GM08714 (cell line): Measurements from ENCODE around the gene ZSWIM7.
"Not testable (repeated sequence)": the region's sequence is repeated elsewhere in the genome, so short reads cannot be mapped to it uniquely, and the experiment has no call there.

ENCODE experiments used
- H3K4me3 ChIP-seq: fragments of 200-500 bp; sonication (Bioruptor generic); 2 replicates; pipeline ENCODE4 v1.5.1; 2014; ENCODE audit warnings: mild to moderate bottlenecking, low read length, inconsistent platforms
- ZNF274 ChIP-seq: IDR thresholded peaks from 2 replicates; pipeline ENCODE4 v1.6.1; 2012; ENCODE audit warnings: mild to moderate bottlenecking, low read depth, low read length

ZSWIM7 gene

DNA sequence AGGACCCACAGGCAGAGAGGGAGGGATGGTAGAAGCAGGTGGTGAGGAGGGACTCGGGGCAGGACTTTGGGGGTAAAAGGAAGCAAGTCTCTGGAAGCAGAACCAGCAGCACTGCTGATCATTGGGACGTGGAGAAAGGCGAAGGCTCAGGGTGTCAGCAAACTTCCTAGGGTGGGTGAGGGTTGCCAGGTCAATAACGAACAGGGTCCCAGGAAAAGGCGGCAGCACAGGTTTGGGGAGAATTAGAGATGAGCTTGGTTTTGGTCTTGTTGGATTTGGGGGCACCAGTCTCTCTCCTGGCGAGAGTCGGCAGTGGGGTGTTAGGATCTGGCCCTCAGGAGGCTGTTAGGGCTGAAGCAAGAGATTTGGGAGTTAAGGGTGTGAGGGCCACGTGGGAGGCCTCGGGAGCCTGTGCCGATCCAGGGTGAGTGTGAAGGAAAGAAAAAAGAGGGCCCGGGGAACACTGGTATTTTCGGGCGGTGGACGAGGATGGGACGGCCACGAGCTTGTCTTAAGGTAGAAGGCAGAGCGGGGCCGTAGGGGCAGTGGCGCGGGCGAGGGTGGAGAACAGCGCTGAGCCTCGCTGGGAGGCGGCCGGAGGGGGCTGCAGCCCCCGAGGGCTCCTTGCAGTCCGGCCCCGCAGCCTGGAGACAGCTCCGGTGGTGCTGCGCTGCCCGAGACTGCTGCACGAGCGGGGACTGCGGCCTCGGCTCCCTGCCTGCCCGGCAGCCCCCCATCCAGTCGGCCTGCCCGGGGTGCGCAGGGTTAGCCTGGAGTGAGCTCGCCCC lies 55.3 kb downstream of the ZSWIM7 start:
- TF ChIP-seq ZNF274, result no peak
- peak overlapping the region; percentile 50; the same call in 1 of the 2 replicates for H3K4me3 ChIP-seq

DNA sequence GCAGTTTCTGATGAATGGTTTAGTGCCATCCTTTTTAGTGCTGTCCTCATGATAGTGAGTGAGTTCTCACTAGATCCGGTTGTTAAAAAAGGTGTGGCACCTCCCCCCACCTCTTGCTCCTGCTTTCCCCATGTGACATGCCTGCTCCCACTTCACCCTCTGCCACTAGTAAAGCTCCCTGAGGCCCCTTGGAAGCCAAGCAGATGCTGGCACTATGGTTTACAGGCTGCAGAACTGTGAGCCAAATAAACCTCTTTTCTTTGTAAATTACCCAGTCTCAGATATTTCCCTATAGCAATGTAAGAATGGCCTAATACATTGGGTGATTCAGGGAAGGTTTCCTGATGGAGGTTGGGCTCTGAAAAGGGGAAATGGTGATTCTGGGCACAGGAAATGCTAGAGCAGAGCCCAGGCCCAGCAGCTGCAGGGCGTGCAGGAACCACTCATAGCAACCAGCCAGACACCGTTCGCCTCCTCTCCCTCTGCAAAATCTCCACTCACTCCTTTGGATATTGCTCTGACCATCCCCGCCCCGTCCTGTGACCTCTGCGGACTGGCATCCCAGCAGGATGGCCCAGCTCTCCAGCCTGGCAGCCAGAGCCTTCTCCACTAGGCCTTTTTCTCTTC lies 57.2 kb downstream of the ZSWIM7 start:
- no peak overlapping the region for H3K4me3 ChIP-seq
- no peak for TF ChIP-seq ZNF274

DNA sequence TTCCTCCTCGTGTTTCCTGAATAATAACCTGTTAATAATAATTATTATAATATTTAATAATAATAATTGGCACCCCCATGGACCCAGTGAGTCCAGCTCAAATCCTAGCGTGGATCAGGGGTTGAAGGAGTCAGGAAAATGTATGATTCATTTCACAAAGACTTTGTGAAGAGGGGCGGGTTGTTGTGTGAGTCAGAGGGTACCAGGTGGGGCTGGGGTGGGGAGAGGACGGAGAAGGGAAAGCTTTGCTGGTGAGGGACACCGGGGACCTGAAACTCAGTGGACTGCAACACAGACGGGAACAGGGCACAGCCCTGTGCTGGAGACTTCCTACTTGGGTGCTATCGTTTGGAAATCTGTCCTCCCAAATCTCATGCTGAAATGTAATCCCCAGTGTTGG lies 57.7 kb downstream of the ZSWIM7 start:
- TF ChIP-seq ZNF274, result no peak
- H3K4me3 ChIP-seq, result no peak overlapping the region

DNA sequence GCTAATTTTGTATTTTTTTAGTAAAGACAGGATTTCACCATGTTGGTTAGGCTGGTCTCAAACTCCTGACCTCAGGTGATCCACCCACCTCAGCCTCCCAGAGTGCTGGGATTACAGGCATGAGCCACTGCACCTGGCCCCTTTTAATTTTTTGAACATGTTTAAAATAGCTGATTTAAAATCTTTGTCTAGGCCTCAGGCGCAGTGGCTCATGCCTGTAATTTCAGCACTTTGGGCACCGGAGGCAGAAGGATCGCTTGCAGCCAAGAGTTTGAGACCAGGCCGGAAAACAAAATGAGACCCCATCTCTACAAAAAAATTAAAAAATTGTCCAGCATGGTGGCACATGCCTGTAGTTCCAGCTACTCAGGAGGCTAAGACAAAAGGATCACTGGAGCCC lies 63.0 kb downstream of the ZSWIM7 start:
- H3K4me3 ChIP-seq, result not testable (repeated sequence)

DNA sequence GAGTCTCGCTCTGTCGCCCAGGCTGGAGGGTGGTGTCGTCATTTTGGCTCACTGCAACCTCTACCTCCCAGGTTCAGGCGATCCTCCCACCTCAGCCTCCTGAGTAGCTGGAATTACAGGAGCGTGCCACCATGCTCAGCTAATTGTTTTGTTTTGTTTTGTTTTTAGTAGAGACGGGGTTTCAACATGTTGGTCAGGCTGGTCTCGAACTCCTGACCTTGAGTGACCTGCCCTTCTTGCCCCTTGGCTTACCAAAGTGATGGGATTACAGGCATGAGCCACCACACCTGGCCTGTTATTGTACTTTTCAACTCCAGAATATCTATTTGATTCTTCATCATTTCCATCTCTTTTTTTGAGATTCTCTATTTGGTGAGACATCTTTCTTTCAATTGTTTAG lies 63.6 kb downstream of the ZSWIM7 start:
- H3K4me3 ChIP-seq, result no peak overlapping the region
- no peak for TF ChIP-seq ZNF274

DNA sequence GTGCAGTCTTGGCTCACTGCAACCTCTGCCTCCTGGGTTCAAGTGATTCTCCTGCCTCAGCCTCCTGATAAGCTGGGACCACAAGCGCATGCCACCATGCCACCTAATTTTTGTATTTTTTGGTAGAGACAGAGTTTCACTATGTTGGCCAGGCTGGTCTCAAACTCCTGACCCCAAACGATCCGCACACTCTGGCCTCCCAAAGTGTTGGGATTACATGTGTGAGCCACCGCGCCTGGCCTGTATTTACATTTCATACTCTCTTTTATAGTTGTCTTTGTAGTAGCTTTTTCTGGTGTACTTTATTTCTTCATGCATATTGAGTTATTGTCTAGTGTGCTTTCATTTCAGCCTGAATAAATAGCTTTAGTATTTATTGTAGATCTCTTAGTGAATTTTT lies 64.6 kb downstream of the ZSWIM7 start:
- no peak overlapping the region for H3K4me3 ChIP-seq
- no peak for TF ChIP-seq ZNF274

DNA sequence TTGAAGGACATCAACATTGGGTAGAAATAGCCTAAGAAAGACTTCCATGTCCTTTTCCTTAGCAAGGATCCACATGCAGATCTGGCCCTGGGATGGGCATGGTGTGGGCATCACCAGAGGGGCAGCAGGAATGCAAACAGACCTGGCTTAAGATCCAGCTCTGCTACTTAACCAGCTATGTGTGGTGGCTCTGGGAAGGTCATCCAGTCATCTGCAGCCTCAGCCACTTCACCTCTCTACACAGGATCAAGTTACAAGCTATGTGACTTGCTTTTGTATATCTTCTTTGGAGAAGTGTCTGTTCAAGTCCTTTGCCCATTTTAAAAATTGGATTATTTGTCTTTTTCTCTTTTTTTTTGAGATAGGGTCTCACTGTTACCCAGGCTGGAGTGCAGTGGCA lies 68.1 kb downstream of the ZSWIM7 start:
- TF ChIP-seq ZNF274, result no peak
- H3K4me3 ChIP-seq, result no peak overlapping the region

DNA sequence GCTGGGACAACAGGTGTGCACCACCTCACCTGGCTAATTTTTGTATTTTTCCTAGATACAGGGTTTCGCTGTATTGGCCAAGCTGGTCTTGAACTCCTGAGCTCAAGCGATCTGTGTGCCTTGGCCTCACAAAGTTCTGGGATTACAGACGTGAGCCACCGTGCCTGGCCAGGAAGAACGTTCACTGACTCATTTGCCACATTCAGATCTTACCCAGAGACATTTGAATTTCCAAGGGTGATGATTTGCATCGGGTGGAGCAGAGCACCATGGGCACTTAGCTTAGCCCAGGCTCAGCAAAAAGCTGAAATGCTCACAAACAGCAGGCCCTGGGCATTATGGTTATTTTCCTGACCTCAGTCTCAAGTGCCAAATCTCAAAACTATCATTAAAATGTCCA lies 69.1 kb downstream of the ZSWIM7 start:
- H3K4me3 ChIP-seq, result no peak overlapping the region
- TF ChIP-seq ZNF274, result no peak

DNA sequence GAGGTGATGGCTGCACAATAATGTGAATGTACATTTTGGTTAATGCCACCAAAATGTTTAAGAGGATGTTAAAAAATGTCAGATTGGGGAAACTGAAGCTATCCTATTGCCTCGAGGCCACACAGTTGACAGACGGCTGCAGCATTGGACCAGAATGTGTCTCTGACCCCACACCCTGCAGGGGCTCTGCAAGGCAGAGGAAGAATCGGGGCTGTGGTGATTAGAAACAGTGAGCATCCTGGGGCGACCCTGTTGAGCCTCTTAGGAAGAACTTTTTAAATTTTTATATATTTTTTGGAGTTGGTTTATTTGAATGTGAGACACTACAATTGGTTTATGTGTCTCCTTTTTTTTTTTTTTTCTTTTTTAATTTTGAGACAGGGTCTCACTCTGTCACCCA lies 69.6 kb downstream of the ZSWIM7 start:
- no peak for TF ChIP-seq ZNF274
- no peak overlapping the region for H3K4me3 ChIP-seq

DNA sequence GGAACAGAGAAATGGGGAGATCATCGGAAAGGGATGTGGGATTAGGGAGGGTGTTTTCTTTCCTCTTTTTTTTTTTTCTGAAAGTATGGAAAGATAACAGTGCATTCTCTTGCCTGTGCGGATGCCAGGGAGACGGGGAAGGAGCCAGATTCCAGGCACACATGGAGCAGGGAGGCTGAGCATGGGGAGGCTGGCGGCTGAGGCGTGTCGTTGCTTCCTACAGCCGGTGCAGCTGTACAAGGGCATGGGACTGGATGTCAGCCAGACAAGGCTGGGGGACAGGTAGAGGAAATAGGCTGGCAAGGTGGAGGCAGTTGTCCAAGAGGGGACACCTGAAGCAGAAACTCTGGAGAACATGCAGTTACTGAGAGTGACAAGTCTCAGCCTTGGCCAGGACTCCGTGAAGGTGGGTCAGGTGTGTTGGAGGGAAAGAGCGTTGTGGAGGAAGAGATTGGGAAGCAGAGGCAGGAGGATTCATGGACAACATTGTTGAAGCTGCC lies 71.2 kb downstream of the ZSWIM7 start:
- TF ChIP-seq ZNF274, result no peak

More for the DNA sequence above, 71.2 kb downstream of the ZSWIM7 start:
- H3K4me3 ChIP-seq, result no peak overlapping the region
